Epidermal melanocyte (primary cell): ENCODE measurements around the gene TMTC2.

Experiments used
- DNase-seq: peaks from one replicate; pipeline ENCODE4 v3.0.0; 2011; ENCODE audit warnings: low spot score; ENCODE audit not compliant: insufficient read length

Gene TMTC2

DNA sequence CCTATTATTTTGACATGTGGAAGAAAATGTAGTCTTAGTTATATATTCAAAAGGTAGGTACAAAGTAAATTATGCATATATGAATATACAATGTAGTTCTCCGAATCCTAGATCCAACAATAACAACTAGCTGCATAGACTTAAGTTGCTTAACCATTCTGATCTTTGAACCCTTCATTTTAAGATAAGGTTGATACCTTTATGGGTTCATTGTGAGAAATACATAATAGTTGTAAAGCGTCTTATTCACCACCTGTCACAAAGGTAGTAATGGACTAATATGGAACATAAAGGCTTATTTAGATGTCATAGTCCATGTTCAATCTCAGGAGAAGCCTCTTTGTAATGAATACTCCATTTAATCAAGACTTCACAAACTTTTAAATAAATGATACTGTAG is 263.6 kb downstream of the TMTC2 start:
- no peak for DNase-seq

- no peak for DNase-seq
Measured at GRCh38 chr12:82952946-82953345, 266.2 kb downstream of the TMTC2 start.

DNA sequence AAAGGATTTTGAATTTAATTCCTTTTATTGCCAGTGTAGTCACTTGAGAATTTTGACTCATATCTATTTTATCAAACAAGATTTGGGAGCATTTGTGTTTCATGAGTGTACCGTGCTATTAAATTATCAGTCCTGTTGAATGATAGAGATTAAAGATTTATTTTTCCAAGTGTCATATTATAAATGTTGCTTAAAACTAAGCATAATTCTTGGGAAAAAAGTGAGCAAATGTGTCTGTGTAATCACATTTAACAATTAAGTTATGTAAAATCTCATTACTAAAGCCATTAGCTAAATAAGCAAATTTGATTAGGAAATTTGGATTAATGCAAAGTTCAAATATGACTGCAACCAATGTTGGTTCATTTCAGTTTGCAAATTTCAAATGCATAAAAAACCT is 266.7 kb downstream of the TMTC2 start:
- no peak for DNase-seq

DNA sequence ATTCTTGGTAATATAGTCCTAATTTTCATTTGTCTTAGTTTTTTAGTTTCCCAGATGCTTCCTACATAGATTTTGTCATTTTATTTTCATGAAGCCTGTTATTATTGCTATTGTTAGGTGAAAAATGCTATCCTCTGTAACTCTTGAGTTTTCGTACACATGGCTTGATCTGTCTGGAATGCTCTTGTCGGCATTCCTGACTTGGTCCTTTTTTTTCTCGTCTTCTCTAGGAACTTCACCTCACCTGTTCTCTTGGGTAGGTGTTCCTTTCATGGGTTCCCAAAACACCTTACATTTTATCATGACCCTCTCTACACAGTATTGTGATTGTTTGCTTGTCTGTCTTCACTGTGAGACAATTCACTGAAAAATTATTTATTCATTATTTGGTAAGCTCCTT is 267.4 kb downstream of the TMTC2 start:
- no peak for DNase-seq

DNA sequence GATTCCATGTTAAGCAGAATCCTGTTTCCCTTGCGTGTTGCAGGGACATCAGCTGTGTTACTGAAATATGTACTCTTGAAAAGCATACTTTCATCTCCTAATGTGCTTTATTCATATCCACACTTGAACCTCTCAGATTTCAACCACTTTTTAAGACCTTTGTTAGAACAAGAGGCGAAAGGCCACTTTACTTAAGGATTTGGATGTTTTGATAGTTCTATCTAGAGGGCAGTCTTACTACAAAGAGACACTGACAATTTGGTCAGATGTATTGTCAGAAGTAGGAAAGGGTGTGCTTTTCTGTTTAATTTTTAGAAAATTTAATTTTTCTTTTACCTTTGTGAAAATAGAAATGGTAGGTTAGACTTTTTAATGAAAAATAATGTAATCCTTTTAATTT is 267.9 kb downstream of the TMTC2 start:
- DNase-seq: no peak

- no peak for DNase-seq
Measured at GRCh38 chr12:82955043-82955442, 268.3 kb downstream of the TMTC2 start.

DNA sequence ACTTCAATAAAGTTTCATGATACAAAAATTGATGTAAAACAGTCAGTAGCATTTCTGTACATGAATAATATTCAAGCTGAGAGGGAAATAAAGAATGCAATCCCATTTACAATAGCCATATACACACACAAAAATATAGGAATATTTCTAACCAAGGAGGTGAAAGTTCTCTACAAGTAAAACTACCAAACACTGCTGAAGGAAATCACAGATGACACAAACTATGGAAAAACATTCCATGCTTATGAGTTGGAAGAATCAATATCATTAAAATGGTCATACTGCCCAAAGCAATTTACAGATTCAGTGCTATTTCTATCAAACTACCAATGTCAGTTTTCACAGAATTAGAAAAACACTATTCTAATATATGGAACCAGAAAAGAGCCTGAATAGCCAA is 272.3 kb downstream of the TMTC2 start:
- DNase-seq: no peak

GRCh38 chr12:82959821-82960220 is 273.1 kb downstream of the TMTC2 start:
- no peak for DNase-seq

DNA sequence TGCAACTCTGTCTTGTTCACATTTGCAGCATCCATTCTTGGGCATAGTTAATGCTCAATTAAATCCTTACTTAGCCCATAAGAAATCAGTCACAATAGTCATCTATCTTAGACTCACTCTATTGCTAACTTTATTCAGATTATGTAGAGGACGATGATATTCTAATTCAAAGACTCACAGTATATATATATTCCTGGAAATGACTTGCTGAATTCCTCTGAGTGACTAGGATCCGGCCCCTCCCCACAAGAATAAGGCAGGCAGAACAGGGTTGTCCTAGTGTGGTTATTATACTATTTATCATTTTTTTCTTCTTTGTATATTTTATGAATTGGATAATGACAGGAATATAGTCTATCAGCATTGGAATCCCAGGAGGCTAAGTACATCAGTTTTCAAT is 275.1 kb downstream of the TMTC2 start:
- DNase-seq: no peak

DNA sequence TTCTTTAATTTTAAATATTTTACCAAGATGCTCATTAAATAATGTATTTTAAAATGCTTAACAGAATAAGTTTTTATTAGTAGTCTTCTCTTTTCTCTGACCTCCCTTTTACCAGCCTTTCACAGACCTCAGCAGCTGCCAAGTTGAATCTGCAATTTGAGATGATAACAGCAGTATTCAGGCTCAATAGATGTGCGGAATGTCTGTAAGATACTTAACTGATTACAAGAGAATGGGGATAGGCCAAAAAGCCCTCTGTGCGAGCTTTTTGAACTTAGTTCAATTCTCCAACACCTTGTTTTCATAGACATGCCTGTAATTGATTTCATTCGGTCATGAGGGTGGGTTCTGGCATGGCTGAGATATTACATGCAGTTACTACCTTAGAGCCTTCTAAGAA is 277.2 kb downstream of the TMTC2 start:
- no peak for DNase-seq

GRCh38 chr12:82964446-82964845 is 277.7 kb downstream of the TMTC2 start:
- DNase-seq: no peak

GRCh38 chr12:82966001-82966559 is 279.4 kb downstream of the TMTC2 start:
- DNase-seq: no peak

GRCh38 chr12:82968631-82969367 is 282.1 kb downstream of the TMTC2 start:
- no peak for DNase-seq

- DNase-seq: no peak
Measured at GRCh38 chr12:82970614-82971013, 283.9 kb downstream of the TMTC2 start.

DNA sequence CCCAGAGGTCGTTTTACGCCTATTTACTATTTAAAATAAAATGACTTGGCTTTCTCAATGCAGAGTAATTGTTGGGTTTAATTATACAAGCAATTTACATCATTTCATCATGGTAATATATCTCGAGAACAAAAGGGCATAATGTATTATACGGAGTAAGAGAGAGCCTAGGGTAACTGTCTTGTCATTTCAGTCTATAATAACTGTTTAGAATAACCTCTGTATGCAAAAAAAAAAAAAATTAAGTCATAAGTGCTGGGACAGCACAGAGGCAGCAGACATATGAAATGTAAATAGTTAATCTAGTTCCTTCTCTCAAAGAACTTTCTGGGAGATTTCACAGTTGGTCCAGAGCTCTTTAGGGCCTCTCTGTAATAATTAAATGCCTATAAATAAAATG is 284.9 kb downstream of the TMTC2 start:
- no peak for DNase-seq

GRCh38 chr12:82972624-82973023 is 285.9 kb downstream of the TMTC2 start:
- no peak for DNase-seq

GRCh38 chr12:82973592-82973991 is 286.9 kb downstream of the TMTC2 start:
- DNase-seq: no peak

GRCh38 chr12:82981150-82981549 is 294.4 kb downstream of the TMTC2 start:
- DNase-seq: no peak

DNA sequence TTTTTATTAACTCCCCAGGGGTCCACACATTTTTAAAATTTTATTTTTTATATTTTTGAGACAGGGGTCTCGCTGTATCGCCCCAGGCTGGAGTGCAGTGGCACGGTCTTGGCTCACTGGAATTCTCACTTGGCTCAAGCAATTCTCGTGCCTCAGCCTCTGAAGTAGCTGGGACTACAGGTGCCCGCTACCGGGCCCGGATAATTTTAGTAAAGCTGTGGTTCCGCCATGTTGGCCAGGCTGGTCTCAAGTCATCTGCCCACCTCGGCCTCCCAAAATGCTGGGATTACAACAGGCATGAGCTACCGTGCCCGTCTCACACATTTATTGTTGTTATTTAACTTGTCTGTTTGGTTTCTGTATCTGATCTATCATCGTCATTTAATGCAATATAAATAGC is 307.4 kb downstream of the TMTC2 start:
- DNase-seq: no peak

GRCh38 chr12:82996168-82996812 is 309.6 kb downstream of the TMTC2 start:
- DNase-seq: no peak

DNA sequence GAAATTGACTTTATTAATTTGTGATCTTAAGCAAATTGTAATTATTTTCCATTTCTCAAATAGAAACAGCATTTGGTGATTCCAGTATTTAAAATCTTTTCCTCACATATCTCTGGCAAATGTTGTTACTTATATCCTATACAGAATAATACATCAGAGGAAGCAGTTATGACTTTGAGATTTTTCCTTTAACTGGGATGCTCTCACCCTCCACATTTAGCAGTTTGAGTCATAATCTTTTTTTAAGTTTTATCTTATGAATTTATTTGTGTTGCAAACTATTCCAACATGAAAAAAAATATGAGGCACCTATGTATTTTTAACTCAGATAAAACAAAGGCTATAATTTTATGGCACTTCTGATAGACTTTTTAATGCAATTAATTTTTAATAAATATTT is 311.8 kb downstream of the TMTC2 start:
- DNase-seq: no peak

DNA sequence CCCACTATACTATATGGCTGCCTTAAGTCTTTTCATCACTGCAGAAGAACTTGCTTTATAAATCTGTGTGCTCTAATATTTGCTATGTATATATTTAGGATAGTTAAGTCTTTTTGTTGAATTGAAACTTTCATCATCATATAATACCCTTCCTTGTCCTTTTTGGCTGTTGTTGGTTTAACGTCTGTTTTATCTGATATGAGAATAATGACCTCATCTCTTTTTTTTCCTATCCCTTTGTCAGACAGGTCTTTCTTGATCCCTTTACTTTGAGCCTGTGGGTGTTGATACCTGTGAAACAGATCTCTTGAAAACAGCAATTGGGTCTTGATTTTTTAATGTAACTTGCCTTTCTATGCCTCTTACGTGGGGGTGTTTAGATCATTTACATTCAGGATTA is 316.3 kb downstream of the TMTC2 start:
- DNase-seq: no peak
